GM19467 (cell line): ENCODE data around the gene UBAP1L.
A peak's percentile ranks its signal among the peaks of the same experiment; 100 is the strongest.
"Not testable (repeated sequence)": the region's sequence is repeated elsewhere in the genome, so short reads cannot be mapped to it uniquely, and the experiment has no call there.

Experiments
- ATAC-seq: cut with Tn5 transposase; IDR thresholded peaks from one replicate; pipeline ENCODE4 v1.9.1; 2021; ENCODE audit warnings: mild to moderate bottlenecking, moderate library complexity; ENCODE audit not compliant: unreplicated experiment

The UBAP1L gene

GRCh38 chr15:65115086-65115485 lies at the start of gene UBAP1L:
Gene UBAP1L (minus strand): TSS chr15:65115200. CDS start chr15:65106215, 8,985 bp downstream.
- ATAC-seq, result no peak

- ATAC-seq, result no peak
These were observed 49.1 kb upstream of the UBAP1L start for GRCh38 chr15:65164139-65164538.

DNA sequence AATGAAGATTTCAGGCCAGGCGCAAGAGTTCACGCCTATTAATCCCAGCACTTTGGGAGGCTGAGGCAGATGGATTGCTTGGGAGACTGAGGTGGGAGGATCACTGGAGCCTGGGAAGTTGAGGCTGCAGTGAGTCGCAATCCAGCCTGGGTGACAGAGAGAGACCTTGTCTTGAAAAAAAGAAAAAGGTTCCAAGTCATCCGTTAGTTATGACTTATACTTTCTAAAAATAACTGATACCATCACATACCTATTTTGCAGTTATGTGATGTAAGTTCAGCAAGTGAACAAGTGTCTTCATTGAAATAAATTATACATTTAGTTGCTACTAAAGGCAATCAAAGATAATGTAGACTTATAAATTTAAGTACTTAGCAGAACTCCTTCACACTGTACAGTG lies 48.0 kb upstream of the UBAP1L start:
- ATAC-seq, result no peak

- ATAC-seq, result no peak
These were observed 41.7 kb upstream of the UBAP1L start for GRCh38 chr15:65156692-65157091.

GRCh38 chr15:65154720-65155119 lies 39.7 kb upstream of the UBAP1L start:
- no peak for ATAC-seq

- ATAC-seq, result no peak
These were observed 32.9 kb upstream of the UBAP1L start for GRCh38 chr15:65147902-65148301.

DNA sequence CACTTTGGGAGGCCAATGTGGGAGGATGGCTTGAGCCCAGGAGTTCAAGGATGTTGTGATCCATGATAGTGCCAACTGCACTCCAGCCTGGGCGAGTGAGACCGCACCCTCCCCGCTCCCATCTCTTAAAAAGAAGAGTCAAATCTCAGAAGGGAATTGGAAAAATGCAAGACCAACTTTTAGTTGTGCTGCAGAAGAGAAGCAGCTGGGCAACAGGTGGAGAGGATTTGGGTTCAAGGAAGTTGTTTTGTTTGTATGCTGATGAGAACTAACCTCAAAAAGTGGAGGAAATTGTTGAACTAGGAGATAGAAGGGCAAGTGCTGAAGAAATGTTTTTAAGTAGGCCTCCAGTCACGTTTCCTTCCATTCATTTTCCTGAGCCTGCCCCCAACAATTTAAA lies 31.4 kb upstream of the UBAP1L start:
- ATAC-seq, result no peak

GRCh38 chr15:65138631-65139030 lies 23.6 kb upstream of the UBAP1L start:
- not testable (repeated sequence) for ATAC-seq

GRCh38 chr15:65137893-65138292 lies 22.9 kb upstream of the UBAP1L start:
- ATAC-seq, result not testable (repeated sequence)

GRCh38 chr15:65137089-65137488 lies 22.1 kb upstream of the UBAP1L start:
- not testable (repeated sequence) for ATAC-seq

DNA sequence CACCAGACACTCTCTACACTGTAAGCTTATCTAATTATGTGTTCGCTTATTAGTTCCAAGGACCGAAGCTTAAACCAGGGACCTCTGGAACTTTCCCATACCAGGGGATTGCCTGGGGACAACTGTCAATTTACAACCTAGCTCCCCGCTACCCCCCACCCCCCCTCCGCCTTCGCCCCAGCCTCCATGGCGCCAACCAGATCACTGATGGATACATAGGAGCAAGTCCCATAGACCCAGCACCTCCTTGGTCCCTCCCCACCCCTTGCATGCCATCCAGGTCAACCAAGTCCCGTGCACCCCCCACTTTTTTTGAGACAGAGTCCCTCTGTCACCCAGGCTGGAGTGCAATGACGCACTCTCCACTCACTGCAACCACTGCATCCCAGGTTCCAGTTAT lies 19.5 kb upstream of the UBAP1L start:
- ATAC-seq, result no peak

- ATAC-seq, result peak; percentile 82
These were observed 18.7 kb upstream of the UBAP1L start, which contains the start of gene PDCD7 for GRCh38 chr15:65133548-65134200. Gene PDCD7 (minus strand): TSS chr15:65133808. CDS start chr15:65133781, 27 bp downstream.

DNA sequence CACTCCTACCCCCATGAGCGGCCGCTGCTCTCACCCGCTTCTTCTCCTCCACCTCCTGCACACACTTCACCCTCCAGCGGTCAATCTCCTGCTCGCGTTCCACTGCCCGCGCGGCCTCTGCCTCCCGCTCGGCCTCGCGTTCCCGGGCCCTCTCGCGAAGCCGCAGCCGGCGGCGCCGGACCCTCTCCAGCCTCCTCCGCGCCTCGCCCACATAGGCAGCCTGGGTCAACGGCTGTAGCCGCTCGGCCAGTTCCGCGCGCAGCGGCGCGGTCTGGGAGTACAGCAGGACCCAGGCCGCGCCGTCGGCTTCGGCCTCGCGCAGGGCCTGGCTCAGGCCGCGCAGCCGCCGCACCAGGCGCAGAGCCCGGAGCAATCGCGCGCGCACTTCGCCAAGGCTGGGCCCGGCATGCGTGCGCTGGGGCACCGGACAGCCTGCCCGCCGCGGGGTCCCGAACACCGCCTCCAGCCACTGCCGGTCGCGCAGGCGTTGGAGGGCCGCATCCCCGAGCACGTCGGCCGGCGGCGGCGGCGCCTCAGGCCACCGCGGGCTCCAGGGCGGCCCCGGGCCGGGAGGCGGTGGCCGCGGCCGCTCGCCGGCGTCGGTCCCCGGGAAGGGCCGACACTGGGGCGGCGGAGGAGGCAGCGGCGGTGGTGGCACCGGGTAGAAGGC lies 18.0 kb upstream of the UBAP1L start:
- ATAC-seq, result peak; percentile 43

DNA sequence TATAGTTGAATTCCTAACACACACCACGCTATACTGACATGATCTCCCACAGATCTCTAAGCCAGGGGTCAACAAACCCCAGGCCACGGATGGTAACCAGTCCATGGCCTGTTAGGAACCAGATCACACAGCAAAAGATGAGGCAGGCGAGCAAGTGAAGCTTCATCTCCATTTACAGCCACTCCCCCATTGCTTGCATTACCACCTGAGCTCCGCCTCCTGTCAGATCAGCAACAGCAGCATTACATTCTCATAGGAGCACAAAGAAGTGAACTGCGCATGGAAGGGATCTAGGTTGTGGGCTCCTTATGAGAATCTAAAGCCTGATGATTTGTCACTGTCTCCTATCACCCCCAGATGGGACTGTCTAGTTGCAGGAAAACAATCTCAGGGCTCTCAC lies 15.9 kb upstream of the UBAP1L start:
- ATAC-seq, result no peak

DNA sequence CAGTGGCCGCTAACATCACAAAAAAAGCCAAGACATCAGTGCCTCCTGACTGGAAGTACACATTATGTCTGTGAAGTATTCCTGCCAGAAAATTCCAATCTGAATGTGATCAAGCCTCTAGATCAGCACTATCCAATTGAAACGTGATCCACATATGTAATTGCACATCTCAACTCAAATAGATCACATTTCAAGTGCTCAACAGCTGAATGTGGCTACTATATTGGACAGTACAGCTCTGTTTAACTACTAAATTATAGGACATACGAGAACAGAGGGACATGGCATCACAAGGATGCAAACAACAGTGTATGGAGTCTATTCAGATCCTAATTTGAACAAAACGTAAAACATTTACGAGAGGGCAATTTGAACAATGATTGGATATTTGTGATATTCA lies 542 bp upstream of the UBAP1L start:
- ATAC-seq, result no peak

- no peak for ATAC-seq
These were observed 4.2 kb downstream of the UBAP1L start for GRCh38 chr15:65110676-65111292.

DNA sequence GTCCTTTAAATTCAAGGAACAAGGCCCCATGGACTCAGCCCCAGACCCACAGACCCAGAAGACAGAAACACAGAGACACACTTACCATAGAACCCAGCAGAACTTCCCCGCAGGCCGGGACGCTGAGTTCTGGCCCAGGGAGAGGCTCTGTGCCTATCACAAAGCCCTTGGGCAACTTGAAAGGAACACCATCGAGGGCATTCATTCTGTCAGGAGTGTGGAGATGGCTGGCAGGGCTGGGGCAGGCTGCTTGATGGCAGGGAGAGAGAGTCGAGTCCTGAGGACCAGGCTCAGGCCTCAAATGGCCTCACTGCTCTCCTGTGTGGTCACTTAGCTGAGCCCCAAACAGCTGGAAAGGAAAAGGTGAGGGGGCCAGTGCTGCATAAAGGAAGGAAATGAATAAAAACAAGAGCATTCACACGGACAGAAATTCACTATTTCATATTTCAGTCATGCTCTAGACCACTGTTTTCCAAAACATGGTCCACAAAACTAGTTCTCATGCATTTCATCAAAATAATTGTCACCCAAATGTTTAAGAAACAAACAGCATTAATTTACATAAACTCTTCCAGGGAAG lies 8.9 kb downstream of the UBAP1L start:
- no peak for ATAC-seq

GRCh38 chr15:65105038-65105437 lies 10.0 kb downstream of the UBAP1L start:
- ATAC-seq, result no peak

DNA sequence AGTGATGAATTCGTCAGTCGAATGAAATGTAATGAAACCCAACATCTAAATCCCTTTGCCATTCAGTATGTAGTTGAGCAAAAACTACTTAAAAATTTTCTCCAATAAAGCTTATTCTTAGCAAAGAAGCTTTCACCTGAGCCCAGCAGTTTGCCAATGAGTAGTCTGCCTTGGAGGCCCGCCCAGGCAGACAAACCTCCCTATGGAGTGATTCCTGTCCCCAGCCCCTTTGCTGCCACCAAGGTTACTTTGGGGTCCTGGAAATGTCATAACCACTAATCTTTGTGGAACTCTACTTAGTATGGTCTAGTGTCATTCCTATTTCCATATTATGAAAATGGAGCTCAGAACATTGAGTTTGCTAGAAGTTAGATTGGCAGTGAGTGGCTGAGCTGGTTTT lies 12.1 kb downstream of the UBAP1L start:
- ATAC-seq, result no peak

DNA sequence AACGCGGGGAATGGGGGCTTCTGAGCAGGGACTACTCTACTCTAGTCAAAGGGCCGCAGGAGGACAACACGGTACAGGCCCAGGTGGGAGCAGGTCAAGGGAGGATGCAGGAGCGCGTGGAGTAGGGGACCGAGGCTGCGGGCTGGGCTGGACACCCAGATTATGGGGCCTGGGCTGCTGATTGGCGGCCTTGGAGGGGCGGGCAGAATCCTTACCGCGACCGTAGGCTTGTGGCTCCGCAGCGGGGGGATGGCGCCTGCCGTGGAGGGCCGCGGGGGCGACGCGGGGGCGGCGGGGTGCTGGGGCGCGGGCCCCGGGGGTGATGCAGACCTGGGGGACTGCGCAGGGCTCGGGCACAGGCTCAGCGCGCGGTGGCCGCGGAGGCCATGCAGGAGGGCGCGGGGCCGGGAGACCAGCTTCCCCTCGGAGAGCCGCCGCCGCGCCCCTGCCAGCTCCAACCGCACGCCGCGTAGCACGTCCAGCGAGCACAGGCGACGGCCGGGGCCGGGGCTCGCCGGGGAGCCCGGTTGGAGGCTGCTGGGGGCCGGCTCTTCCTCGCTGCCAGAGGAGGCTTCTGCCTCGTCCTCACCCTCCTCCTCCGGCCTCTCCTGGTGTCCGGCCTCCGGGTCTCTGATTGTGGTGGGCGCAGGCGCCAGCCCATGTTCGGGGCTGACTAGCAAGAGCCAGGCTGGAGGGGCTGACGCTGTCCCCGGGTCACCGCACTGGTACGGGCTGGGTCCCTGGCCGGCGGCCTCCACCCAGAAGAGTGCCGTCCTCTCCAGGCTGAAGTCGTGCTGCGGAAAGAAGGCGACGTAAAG lies 12.9 kb downstream of the UBAP1L start:
- ATAC-seq, result no peak

GRCh38 chr15:65101411-65101890 lies 13.5 kb downstream of the UBAP1L start:
- ATAC-seq, result no peak
